GM12878 (cell line): Measurements from ENCODE around the gene TRIM23. TPM values are rescaled to one million over a fixed set of nuclear protein-coding genes. Genes with fewer than 3 reads are reported as not detected.

Experiments
- ATAC-seq: fragments of 200-7000 bp; cut with Tn5 transposase; 3 replicates; pipeline ENCODE4 v1.9.1; 2020; ENCODE audit warnings: mild to moderate bottlenecking, moderate library complexity
- BruUV-seq: library from RNA; stranded (reverse); fragments of 400-500 nt; replicated peaks from 2 replicates; lab custom pipeline; 2021; lab: Mats Ljungman, UMichigan
- CTCF ChIA-PET: fragments of 300-600 bp; sonication (Branson Sonifier 250); formaldehyde crosslinking; extraction: SDS; loops from one replicate; lab custom pipeline; 2021; ENCODE audit warnings: inconsistent platforms; lab: Yijun Ruan, JAX
- POLR2A ChIA-PET: fragments of 350-600 bp; formaldehyde crosslinking; extraction: SDS; loops from one replicate; lab custom pipeline; 2021; ENCODE audit warnings: inconsistent platforms; lab: Charles Lee
- RAD21 ChIA-PET: fragments of 300-600 bp; sonication (Branson Sonifier 250); formaldehyde crosslinking; loops from one replicate; lab custom pipeline; 2023; ENCODE audit warnings: antibody characterized with exemption; ENCODE audit not compliant: unreplicated experiment; lab: Charles Lee
- SMC1A ChIA-PET: fragments of 300-600 bp; sonication (Branson Sonifier 250); formaldehyde crosslinking; loops from one replicate; lab custom pipeline; 2023; ENCODE audit not compliant: unreplicated experiment, uncharacterized antibody; lab: Charles Lee
- DNase-seq: peaks from one replicate; pipeline ENCODE4 v3.0.0-alpha.2; 2011; ENCODE audit warnings: low read depth, low spot score
- FAIRE-seq: peaks from 3 replicates; lab custom pipeline; 2011; peaks lifted over from hg19 to GRCh38; lab: Jason Lieb, UNC
- H2AFZ ChIP-seq: 2 replicates; pipeline ENCODE4 v1.6.0; 2011; ENCODE audit warnings: low read depth, low read length, control low read depth; ENCODE audit not compliant: control insufficient read depth
- H3K27ac ChIP-seq: 2 replicates; pipeline ENCODE4 v1.5.1; 2011; ENCODE audit warnings: control low read depth; ENCODE audit not compliant: control insufficient read depth, insufficient read depth
- H3K27me3 ChIP-seq, 2 experiments: replicated peaks in 1 of 2; 2 replicates each; pipeline versions ENCODE4 v1.6.0 to v1.6.1; 2011; ENCODE audit warnings: low read length in 1 of 2; ENCODE audit not compliant: control insufficient read depth in 2 of 2, insufficient read depth in 2 of 2
- H3K36me3 ChIP-seq, 2 experiments: 2 replicates each; pipeline ENCODE4 v1.5.1; 2011; ENCODE audit warnings: low read length in 1 of 2; ENCODE audit not compliant: control insufficient read depth in 2 of 2, insufficient read depth in 2 of 2
- H3K4me1 ChIP-seq: 2 replicates; pipeline ENCODE4 v1.6.1; 2011; ENCODE audit warnings: mild to moderate bottlenecking, low read length, moderate library complexity, mixed read lengths; ENCODE audit not compliant: control insufficient read depth, insufficient read depth
- H3K4me2 ChIP-seq: 2 replicates; pipeline ENCODE4 v1.6.0; 2011; ENCODE audit warnings: control low read depth; ENCODE audit not compliant: control insufficient read depth, insufficient read depth
- H3K4me3 ChIP-seq: fragments of 200-600 bp; sonication (generic); 2 replicates; pipeline ENCODE4 v1.5.1; 2016
- H3K79me2 ChIP-seq: 2 replicates; pipeline ENCODE4 v1.6.0; 2011; ENCODE audit warnings: low read length; ENCODE audit not compliant: control insufficient read depth, insufficient read depth
- H3K9ac ChIP-seq: 2 replicates; pipeline ENCODE4 v1.8.0; 2011; ENCODE audit warnings: low read length, control low read depth, mixed read lengths; ENCODE audit not compliant: control insufficient read depth, insufficient read depth
- H3K9me3 ChIP-seq: replicated peaks from 3 replicates; pipeline ENCODE4 v1.5.1; 2011; ENCODE audit warnings: mild to moderate bottlenecking, low read length; ENCODE audit not compliant: control insufficient read depth, insufficient read depth
- H4K20me1 ChIP-seq: 2 replicates; pipeline ENCODE4 v1.6.0; 2011; ENCODE audit not compliant: control insufficient read depth, insufficient read depth
- BMI1 ChIP-seq: fragments of 450-650 bp; IDR thresholded peaks from 2 replicates; pipeline ENCODE4 v1.6.1; 2016; ENCODE audit warnings: mild to moderate bottlenecking, moderate library complexity, borderline replicate concordance
- CTCF ChIP-seq, 3 experiments: IDR thresholded peaks in 2 of 3; conservative IDR thresholded peaks in 1 of 3; 2 replicates each; pipeline ENCODE4 v1.5.1; 2011; ENCODE audit warnings: low read depth in 3 of 3, low read length in 3 of 3, mild to moderate bottlenecking in 3 of 3, control low read depth in 2 of 3, moderate library complexity in 2 of 3, inconsistent platforms in 1 of 3, mixed read lengths in 1 of 3; ENCODE audit not compliant: control insufficient read depth in 2 of 3, insufficient read depth in 1 of 3; ENCODE audit errors: extremely low read depth in 1 of 3
- RELB ChIP-seq: fragments of 450-650 bp; IDR thresholded peaks from 2 replicates; pipeline ENCODE4 v1.6.1; 2017; ENCODE audit warnings: low read depth, mild to moderate bottlenecking, moderate library complexity
- whole genome bisulfite sequencing: methylation state at CpG from one replicate; pipeline ENCODE4 v1.1.6; 2016; ENCODE audit warnings: low lambda C conversion rate; ENCODE audit not compliant: insufficient replicate concordance, insufficient coverage; ENCODE audit errors: missing lambda C conversion rate; 5-methylcytosine and 5-hydroxymethylcytosine counted together
- in situ Hi-C: fragments of 300-500 bp; cut with MboI; formaldehyde crosslinking; loops from 9 replicates; pipeline ENCODE4 v1.14.3; 2018; ENCODE audit warnings: mixed read lengths
- intact Hi-C: fragments of 100-400 bp; cut with micrococcal nuclease; formaldehyde crosslinking; loops from one replicate; pipeline ENCODE4 v1.14.2; 2022; ENCODE audit not compliant: unreplicated experiment
- polyA plus RNA-seq, 11 experiments: library from polyadenylated mRNA; depleted of rRNA in 4 of 11; unstranded in 6 of 11; stranded (reverse) in 5 of 11; fragments of >200 nt; fragmentation: Nextera tagmentation in 4 of 11; fragmentation: Illumina TruSeq in 1 of 11; extraction: Ambion mirVana in 4 of 11; extraction: Trizol in 1 of 11; gene quantifications; 1 replicate in 1 of 11; 2 replicates in 10 of 11; pipeline versions ENCODE4 v1.2.1 to v1.2.3, GENCODE V29; 2011 to 2016; ENCODE audit warnings: inconsistent platforms in 2 of 11, missing spikeins in 2 of 11, low read depth in 1 of 11
- total RNA-seq, 4 experiments: library from RNA; depleted of rRNA in 3 of 4; stranded (reverse); fragments of >200 nt in 3 of 4; fragmentation: Illumina TruSeq in 1 of 4; extraction: Trizol in 1 of 4; gene quantifications; 2 replicates each; pipeline versions ENCODE4 v1.2.1 to v1.2.3, GENCODE V29; 2013 to 2021

Gene TRIM23
- total and polyA plus RNA-seq, 10 of the 15 experiments (the other 5 are each of a cell fraction or from before 2014, with no cell fraction given) = 1.9 to 5.0 (median 2.4) TPM

- peaks cover 0 to 3% of the 10 kb centered on the region in 2 experiments; a peak in 1 of 4 replicates for H3K36me3 ChIP-seq
- intact Hi-C loops = no loop called here
- CTCF ChIA-PET = no interaction called here
- TF ChIP-seq BMI1 (no peak), CTCF (IDR thresholded peaks at IDR 0.05 in 2 of 3, conservative IDR thresholded peaks at IDR 0.05 in 1 of 3; ENCODE audit: control insufficient read depth in 2 of 3, extremely low read depth in 1 of 3, insufficient read depth in 1 of 3, low read depth in 3 of 3, low read length in 3 of 3) (no peak), RELB (no peak)
- TF ChIP-seq, all 136 proteins: peak for 0
- ATAC-seq = no peak
- no peak overlapping the region for H3K4me3 ChIP-seq
- ChIA-PET POLR2A (interaction anchor here (0.7 kb wide), 1 partner anchor 109 kb away, joined by 3 read pairs; no protein-coding TSS in a partner anchor), SMC1A (interaction anchor here (1.1 to 2.1 kb wide), 2 partner anchors 10 to 756 kb away, joined by 3 to 4 read pairs; no protein-coding TSS in a partner anchor), RAD21 (no interaction called here)
- no peak overlapping the region for H3K27ac ChIP-seq
- no peak overlapping the region for H3K9ac ChIP-seq
- WGBS = 70% methylated on average over 5 of the region's 5 CpGs
- no peak overlapping the region for H2AFZ ChIP-seq
- H3K27me3 ChIP-seq = no peaks in the 10 kb centered on the region
- H3K9me3 ChIP-seq = no peaks in the 10 kb centered on the region
- H4K20me1 ChIP-seq = no peaks in the 10 kb centered on the region
- H3K4me2 ChIP-seq = no peak overlapping the region; the same call in 1 of the 2 replicates
- no peak for FAIRE-seq
- peaks cover 3% of the 10 kb centered on the region; the same call in 1 of the 2 replicates for H3K4me1 ChIP-seq
- peaks cover 37% of the 10 kb centered on the region for H3K79me2 ChIP-seq
- in situ Hi-C loops = no loop called here
- no peak for DNase-seq
- BruUV-seq = no TSS peak
These were observed 57.6 kb downstream of the TRIM23 start for GRCh38 chr5:65566505-65566904.
